ENCODE results near the gene CLCN3. TPM values are rescaled to one million over a fixed set of nuclear protein-coding genes. Genes with fewer than 3 reads are reported as not detected.
"Not testable (repeated sequence)": the region's sequence is repeated elsewhere in the genome, so short reads cannot be mapped to it uniquely, and the experiment has no call there.

CLCN3 gene
- total RNA-seq, 6 donors from 2014 or later = 16.2 to 54.4 (median 30.4) TPM

- Histone ChIP-seq H3K9me3 (no peaks in the 10 kb centered on the region), H3K36me3 (peaks cover 0 to 12% (median 0%) of the 10 kb centered on the region in 4 donors), H3K27ac (no peak overlapping the region), H3K27me3 (no peaks in the 10 kb centered on the region), H3K4me1 (no peaks in the 10 kb centered on the region), H3K4me3 (no peak overlapping the region)
- DNase-seq = no peak
- WGBS, 2 donors = 91 to 92% methylated on average over 9 of the region's 9 CpGs
- ATAC-seq (ENCODE audit: low FRiP score in 2 of 2) = no peak
- TF ChIP-seq, protein P1, sequence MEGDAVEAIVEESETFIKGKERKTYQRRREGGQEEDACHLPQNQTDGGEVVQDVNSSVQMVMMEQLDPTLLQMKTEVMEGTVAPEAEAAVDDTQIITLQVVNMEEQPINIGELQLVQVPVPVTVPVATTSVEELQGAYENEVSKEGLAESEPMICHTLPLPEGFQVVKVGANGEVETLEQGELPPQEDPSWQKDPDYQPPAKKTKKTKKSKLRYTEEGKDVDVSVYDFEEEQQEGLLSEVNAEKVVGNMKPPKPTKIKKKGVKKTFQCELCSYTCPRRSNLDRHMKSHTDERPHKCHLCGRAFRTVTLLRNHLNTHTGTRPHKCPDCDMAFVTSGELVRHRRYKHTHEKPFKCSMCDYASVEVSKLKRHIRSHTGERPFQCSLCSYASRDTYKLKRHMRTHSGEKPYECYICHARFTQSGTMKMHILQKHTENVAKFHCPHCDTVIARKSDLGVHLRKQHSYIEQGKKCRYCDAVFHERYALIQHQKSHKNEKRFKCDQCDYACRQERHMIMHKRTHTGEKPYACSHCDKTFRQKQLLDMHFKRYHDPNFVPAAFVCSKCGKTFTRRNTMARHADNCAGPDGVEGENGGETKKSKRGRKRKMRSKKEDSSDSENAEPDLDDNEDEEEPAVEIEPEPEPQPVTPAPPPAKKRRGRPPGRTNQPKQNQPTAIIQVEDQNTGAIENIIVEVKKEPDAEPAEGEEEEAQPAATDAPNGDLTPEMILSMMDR (IDR thresholded peaks at IDR 0.05) = peak in 1 of 6 experiments; percentile 5
- no peak for TF ChIP-seq EP300 (IDR thresholded peaks at IDR 0.05)
- no peak for TF ChIP-seq POLR2AphosphoS5 (IDR thresholded peaks at IDR 0.05)
These were observed 103.0 kb downstream of the CLCN3 start for GRCh38 chr4:169723207-169723965.

GRCh38 chr4:169724260-169724659, 103.9 kb downstream of the CLCN3 start:
- no peaks in the 10 kb centered on the region for H3K9me3 ChIP-seq
- H3K27ac ChIP-seq = no peak overlapping the region
- TF ChIP-seq POLR2AphosphoS5 (IDR thresholded peaks at IDR 0.05) (no peak), EP300 (IDR thresholded peaks at IDR 0.05) (no peak), POLR2A (IDR thresholded peaks at IDR 0.05) (no peak)
- TF ChIP-seq, protein P1 (IDR thresholded peaks at IDR 0.05) = no peak
- 77 to 90% methylated on average over 2 of the region's 2 CpGs for WGBS, 2 donors
- DNase-seq (no peak), ATAC-seq (ENCODE audit: low FRiP score in 2 of 2) (no peak)
- H3K36me3 ChIP-seq = peaks cover 0 to 16% (median 3%) of the 10 kb centered on the region in 4 donors
- H3K27me3 ChIP-seq = no peaks in the 10 kb centered on the region
- no peaks in the 10 kb centered on the region for H3K4me1 ChIP-seq
- no peak overlapping the region for H3K4me3 ChIP-seq

DNA sequence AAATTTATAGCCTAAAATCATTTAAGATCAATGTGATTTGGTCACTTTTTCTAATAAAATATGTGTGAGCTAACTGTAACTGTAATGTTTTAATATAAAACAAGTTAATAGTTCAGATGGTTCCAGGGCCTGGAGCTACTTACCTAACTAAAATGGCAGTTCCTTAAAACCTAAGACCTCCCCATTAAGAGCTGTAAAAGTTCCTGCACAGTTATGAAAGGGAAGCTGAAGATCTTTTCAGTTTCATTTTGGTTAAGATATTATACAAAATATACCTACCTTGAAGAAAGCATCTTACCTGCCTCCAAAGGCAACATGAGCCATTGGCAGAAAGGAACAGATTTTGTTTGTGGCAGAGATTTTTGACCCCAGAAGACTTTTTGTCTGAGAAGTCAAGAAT, 107.2 kb downstream of the CLCN3 start:
- Histone ChIP-seq H3K4me3 (no peak overlapping the region), H3K36me3 (peaks cover 7 to 30% (median 15%) of the 10 kb centered on the region in 4 donors), H3K9me3 (no peaks in the 10 kb centered on the region), H3K27ac (no peak overlapping the region), H3K4me1 (no peaks in the 10 kb centered on the region), H3K27me3 (no peaks in the 10 kb centered on the region)
- no peak for TF ChIP-seq POLR2AphosphoS5 (IDR thresholded peaks at IDR 0.05)
- TF ChIP-seq, protein P1 (IDR thresholded peaks at IDR 0.05) = no peak
- DNase-seq (no peak), ATAC-seq (ENCODE audit: low FRiP score in 2 of 2) (no peak)

DNA sequence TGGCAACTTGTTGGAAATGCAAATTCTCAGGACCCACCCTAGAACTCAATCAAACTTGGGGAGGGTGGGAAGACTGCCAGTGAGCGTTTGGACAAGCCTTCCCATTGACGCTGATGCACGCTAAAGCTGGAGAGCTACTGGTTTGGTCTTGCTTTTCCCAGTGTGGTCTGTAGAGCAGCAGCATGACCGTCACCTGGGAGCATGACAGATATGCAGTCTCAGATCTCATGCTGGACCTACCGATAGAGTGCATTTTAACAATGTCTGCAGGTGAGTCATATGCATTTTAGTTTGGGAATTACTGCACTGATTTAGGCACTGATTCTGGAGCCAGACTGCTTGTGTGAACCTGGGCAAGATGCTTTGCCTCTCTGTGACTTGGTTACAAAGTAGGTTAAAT, 110.2 kb downstream of the CLCN3 start:
- WGBS, 2 donors = 97 to 100% methylated on average over 5 of the region's 5 CpGs

GRCh38 chr4:169738604-169739003, 118.2 kb downstream of the CLCN3 start:
- not testable (repeated sequence) for ATAC-seq (ENCODE audit: low FRiP score in 2 of 2); H3K27ac ChIP-seq; DNase-seq; H3K4me3 ChIP-seq; H3K4me1 ChIP-seq; H3K9me3 ChIP-seq; H3K27me3 ChIP-seq
- H3K36me3 ChIP-seq = peaks cover 0 to 50% (median 8%) of the 10 kb centered on the region in 4 donors

More for the DNA sequence above, 110.2 kb downstream of the CLCN3 start:
- Histone ChIP-seq H3K27me3 (no peaks in the 10 kb centered on the region), H3K36me3 (peaks cover 7 to 38% (median 15%) of the 10 kb centered on the region in 4 donors), H3K9me3 (no peaks in the 10 kb centered on the region), H3K4me3 (no peak overlapping the region), H3K4me1 (no peaks in the 10 kb centered on the region), H3K27ac (no peak overlapping the region)
- DNase-seq (no peak), ATAC-seq (ENCODE audit: low FRiP score in 2 of 2) (no peak)
- TF ChIP-seq POLR2A (IDR thresholded peaks at IDR 0.05) (no peak), POLR2AphosphoS5 (IDR thresholded peaks at IDR 0.05) (no peak), EP300 (IDR thresholded peaks at IDR 0.05) (no peak)
- TF ChIP-seq, protein P1 (IDR thresholded peaks at IDR 0.05) = no peak
